Mesangial cell (primary cell): ENCODE data around the gene EMSY. TPM values are rescaled to one million over a fixed set of nuclear protein-coding genes. Genes with fewer than 3 reads are reported as not detected.

Experiments used
- total RNA-seq: library from RNA; depleted of rRNA; stranded (reverse); fragments of >200 nt; gene quantifications from 2 replicates; pipeline ENCODE4 v1.2.3, GENCODE V29; 2015

Gene EMSY, protein sequence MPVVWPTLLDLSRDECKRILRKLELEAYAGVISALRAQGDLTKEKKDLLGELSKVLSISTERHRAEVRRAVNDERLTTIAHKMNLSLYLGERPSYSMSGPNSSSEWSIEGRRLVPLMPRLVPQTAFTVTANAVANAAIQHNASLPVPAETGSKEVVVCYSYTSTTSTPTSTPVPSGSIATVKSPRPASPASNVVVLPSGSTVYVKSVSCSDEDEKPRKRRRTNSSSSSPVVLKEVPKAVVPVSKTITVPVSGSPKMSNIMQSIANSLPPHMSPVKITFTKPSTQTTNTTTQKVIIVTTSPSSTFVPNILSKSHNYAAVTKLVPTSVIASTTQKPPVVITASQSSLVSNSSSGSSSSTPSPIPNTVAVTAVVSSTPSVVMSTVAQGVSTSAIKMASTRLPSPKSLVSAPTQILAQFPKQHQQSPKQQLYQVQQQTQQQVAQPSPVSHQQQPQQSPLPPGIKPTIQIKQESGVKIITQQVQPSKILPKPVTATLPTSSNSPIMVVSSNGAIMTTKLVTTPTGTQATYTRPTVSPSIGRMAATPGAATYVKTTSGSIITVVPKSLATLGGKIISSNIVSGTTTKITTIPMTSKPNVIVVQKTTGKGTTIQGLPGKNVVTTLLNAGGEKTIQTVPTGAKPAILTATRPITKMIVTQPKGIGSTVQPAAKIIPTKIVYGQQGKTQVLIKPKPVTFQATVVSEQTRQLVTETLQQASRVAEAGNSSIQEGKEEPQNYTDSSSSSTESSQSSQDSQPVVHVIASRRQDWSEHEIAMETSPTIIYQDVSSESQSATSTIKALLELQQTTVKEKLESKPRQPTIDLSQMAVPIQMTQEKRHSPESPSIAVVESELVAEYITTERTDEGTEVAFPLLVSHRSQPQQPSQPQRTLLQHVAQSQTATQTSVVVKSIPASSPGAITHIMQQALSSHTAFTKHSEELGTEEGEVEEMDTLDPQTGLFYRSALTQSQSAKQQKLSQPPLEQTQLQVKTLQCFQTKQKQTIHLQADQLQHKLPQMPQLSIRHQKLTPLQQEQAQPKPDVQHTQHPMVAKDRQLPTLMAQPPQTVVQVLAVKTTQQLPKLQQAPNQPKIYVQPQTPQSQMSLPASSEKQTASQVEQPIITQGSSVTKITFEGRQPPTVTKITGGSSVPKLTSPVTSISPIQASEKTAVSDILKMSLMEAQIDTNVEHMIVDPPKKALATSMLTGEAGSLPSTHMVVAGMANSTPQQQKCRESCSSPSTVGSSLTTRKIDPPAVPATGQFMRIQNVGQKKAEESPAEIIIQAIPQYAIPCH (N-terminal part only)
- 14.3 and 14.6 TPM in 2 replicates for total RNA-seq

DNA sequence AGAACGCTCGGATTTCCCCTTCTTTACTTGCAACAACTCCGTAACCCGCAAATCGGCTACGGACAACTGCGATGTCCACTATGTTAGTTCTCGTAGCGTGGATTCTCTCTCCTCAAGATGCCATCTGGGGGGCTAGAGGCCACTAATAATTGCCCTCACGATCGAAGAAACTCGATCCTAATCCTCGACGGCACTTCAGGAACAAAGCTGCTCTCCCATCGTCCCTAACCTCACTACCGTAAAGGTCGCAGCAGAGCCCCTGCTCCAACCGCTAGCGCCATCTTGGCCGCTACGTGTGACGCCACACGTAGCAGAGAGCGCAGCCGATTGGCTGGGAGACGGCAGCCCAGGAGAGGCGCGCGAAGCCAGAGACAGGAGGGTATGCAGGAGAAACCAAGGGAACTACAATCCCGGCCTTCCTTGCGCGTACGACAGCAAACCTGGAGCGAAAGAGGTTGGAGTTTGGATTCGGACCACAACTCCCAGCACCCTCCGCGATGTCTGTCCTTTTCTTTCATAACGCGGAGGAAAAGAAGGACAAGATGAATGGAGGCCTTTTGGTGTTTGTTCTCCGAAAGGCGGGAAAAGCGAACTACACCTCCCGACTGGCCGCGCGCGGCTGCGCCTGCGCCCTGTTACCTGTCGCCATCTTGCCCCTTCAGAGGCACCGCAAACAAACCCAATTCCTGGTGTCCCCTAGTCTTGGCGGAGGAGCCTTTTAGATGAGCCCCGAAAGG is at the start of gene EMSY:
Gene EMSY (plus strand): TSS at position 635 of the 737 bp plus-strand sequence. CDS start 1,921 bp downstream, outside the sequence.

Other genes starting within 250 kb of the EMSY start
- gene WNT11, start 238.5 kb upstream of the EMSY start, total RNA-seq = 0.63 TPM in 1 of 2 replicates, not detected in the other
- 13.1 and 14.8 TPM in 2 replicates for gene THAP12, start 63.9 kb upstream of the EMSY start, total RNA-seq
- 0.49 and 1.1 TPM in 2 replicates for gene GVQW3, start 63.7 kb upstream of the EMSY start, total RNA-seq
- gene LRRC32, start 225.7 kb downstream of the EMSY start, total RNA-seq = 2.4 and 43.4 TPM in 2 replicates